SK-N-SH (cell line): ENCODE results near the gene DLD. TPM values are rescaled to one million over a fixed set of nuclear protein-coding genes. Genes with fewer than 3 reads are reported as not detected.

Experiments
- CTCF ChIA-PET: fragments of 300-600, 350-600 bp; formaldehyde crosslinking; extraction: SDS; loops from one replicate; lab custom pipeline; 2021; lab: Yijun Ruan, JAX
- POLR2A ChIA-PET: fragments of 350-600 bp; sonication (Branson Sonifier 250); formaldehyde crosslinking; extraction: SDS; loops from one replicate; lab custom pipeline; 2020; ENCODE audit warnings: antibody characterized with exemption, inconsistent platforms; lab: Yijun Ruan, JAX
- DNase-seq: peaks from one replicate; pipeline ENCODE4 v3.0.0; 2012
- H2AFZ ChIP-seq: fragments of 200-600 bp; sonication (generic); 2 replicates; pipeline ENCODE4 v1.8.1; 2016; ENCODE audit warnings: antibody characterized with exemption, mild to moderate bottlenecking, low read depth
- H3F3A ChIP-seq: fragments of 200-600 bp; sonication (generic); replicated peaks from 2 replicates; pipeline ENCODE3; 2016; ENCODE audit warnings: antibody characterized with exemption, mild to moderate bottlenecking; ENCODE audit not compliant: insufficient read depth
- H3K27ac ChIP-seq, 2 experiments: fragments of 200-500 bp in 1 of 2; fragments of 200-600 bp in 1 of 2; sonication (Bioruptor generic) in 1 of 2; sonication (generic), shearing (Covaris generic) in 1 of 2; 2 replicates each; pipeline versions ENCODE4 v1.5.1 to v1.6.1; 2014 to 2016; ENCODE audit warnings: low read depth in 2 of 2, inconsistent platforms in 1 of 2, low read length in 1 of 2, mild to moderate bottlenecking in 1 of 2, mixed read lengths in 1 of 2
- H3K27me3 ChIP-seq: fragments of 200-600 bp; sonication (generic), shearing (Covaris generic); 2 replicates; pipeline ENCODE4 v1.6.1; 2016; ENCODE audit warnings: mixed run types; ENCODE audit not compliant: insufficient read depth
- H3K36me3 ChIP-seq, 2 experiments: fragments of 200-500 bp in 1 of 2; fragments of 200-600 bp in 1 of 2; sonication (Bioruptor generic) in 1 of 2; sonication (generic) in 1 of 2; replicated peaks in 1 of 2; 2 replicates each; pipeline versions ENCODE3 to v1.5.1; 2014 to 2016; ENCODE audit warnings: low read length in 1 of 2, mild to moderate bottlenecking in 1 of 2; ENCODE audit not compliant: insufficient read depth in 2 of 2, control insufficient read depth in 1 of 2
- H3K4me1 ChIP-seq, 2 experiments: fragments of 200-500 bp in 1 of 2; fragments of 200-600 bp in 1 of 2; sonication (Bioruptor generic) in 1 of 2; sonication (generic), shearing (Covaris generic) in 1 of 2; 2 replicates each; pipeline versions ENCODE4 v1.5.1 to v1.6.1; 2014 to 2016; ENCODE audit warnings: low read depth in 1 of 2, low read length in 1 of 2, mixed run types in 1 of 2; ENCODE audit not compliant: insufficient read depth in 2 of 2, control insufficient read depth in 1 of 2
- H3K4me2 ChIP-seq: fragments of 200-600 bp; sonication (generic), shearing (Covaris generic); 2 replicates; pipeline ENCODE4 v1.6.1; 2017; ENCODE audit warnings: mixed run types
- H3K4me3 ChIP-seq, 2 experiments: fragments of 200-500 bp in 1 of 2; fragments of 200-600 bp in 1 of 2; sonication (Bioruptor generic) in 1 of 2; sonication (generic), shearing (Covaris generic) in 1 of 2; 2 replicates each; pipeline versions ENCODE4 v1.5.1 to v1.8.1; 2014 to 2016; ENCODE audit warnings: low read depth in 2 of 2, inconsistent platforms in 1 of 2, low read length in 1 of 2, mild to moderate bottlenecking in 1 of 2, mixed read lengths in 1 of 2, moderate library complexity in 1 of 2
- H3K79me2 ChIP-seq: fragments of 200-600 bp; sonication (generic); 2 replicates; pipeline ENCODE4 v1.8.1; 2017; ENCODE audit warnings: mild to moderate bottlenecking; ENCODE audit not compliant: insufficient read depth
- H3K9ac ChIP-seq: fragments of 200-600 bp; sonication (generic); 2 replicates; pipeline ENCODE4 v1.6.1; 2017; ENCODE audit warnings: mixed run types
- H3K9me2 ChIP-seq: fragments of 200-600 bp; sonication (generic); 2 replicates; pipeline ENCODE4 v1.6.1; 2017; ENCODE audit warnings: mixed run types
- H3K9me3 ChIP-seq: fragments of 200-600 bp; sonication (generic); 2 replicates; pipeline ENCODE4 v1.6.1; 2017; ENCODE audit warnings: mixed run types, mild to moderate bottlenecking, moderate library complexity
- H4K20me1 ChIP-seq: fragments of 200-600 bp; sonication (generic); 2 replicates; pipeline ENCODE4 v1.6.1; 2017; ENCODE audit warnings: mild to moderate bottlenecking, mixed run types; ENCODE audit not compliant: insufficient read depth
- CTCF ChIP-seq: fragments of 200-600 bp; sonication (generic); IDR thresholded peaks from 2 replicates; pipeline ENCODE4 v1.6.1; 2017; ENCODE audit warnings: antibody characterized with exemption, mild to moderate bottlenecking, moderate library complexity
- ELF1 ChIP-seq: IDR thresholded peaks from 2 replicates; pipeline ENCODE4 v1.4.0; 2012
- EP300 ChIP-seq, 2 experiments: IDR thresholded peaks; 2 replicates each; pipeline versions ENCODE4 v1.4.0 to v1.6.1; 2012; ENCODE audit warnings: borderline replicate concordance in 1 of 2, low read depth in 1 of 2, low read length in 1 of 2
- FOSL2 ChIP-seq: IDR thresholded peaks from 2 replicates; pipeline ENCODE4 v1.4.0; 2012; ENCODE audit warnings: low read depth, mild to moderate bottlenecking, moderate library complexity, borderline replicate concordance
- FOXJ3 ChIP-seq: sonication (generic); formaldehyde crosslinking; IDR thresholded peaks from 2 replicates; pipeline ENCODE4 v1.5.1; 2020; ENCODE audit warnings: mild to moderate bottlenecking, missing genetic modification reagents
- FOXM1 ChIP-seq: IDR thresholded peaks from 2 replicates; pipeline ENCODE4 v1.4.0; 2012; ENCODE audit warnings: low read depth, mild to moderate bottlenecking
- GATA2 ChIP-seq: sonication (generic); formaldehyde crosslinking; IDR thresholded peaks from 2 replicates; pipeline ENCODE4 v1.5.0; 2020; ENCODE audit warnings: mild to moderate bottlenecking, missing genetic modification reagents
- MEF2A ChIP-seq: IDR thresholded peaks from 2 replicates; pipeline ENCODE4 v1.4.0; 2012; ENCODE audit warnings: low read depth, borderline replicate concordance
- NFIC ChIP-seq: IDR thresholded peaks from 2 replicates; pipeline ENCODE4 v1.4.0; 2012; ENCODE audit warnings: borderline replicate concordance
- POLR2AphosphoS5 ChIP-seq: IDR thresholded peaks from 2 replicates; pipeline ENCODE4 v1.6.1; 2012; ENCODE audit warnings: low read depth, low read length
- TAF1 ChIP-seq: IDR thresholded peaks from 2 replicates; pipeline ENCODE4 v1.6.1; 2012; ENCODE audit warnings: low read depth, mild to moderate bottlenecking, low read length, moderate library complexity, borderline replicate concordance
- TCF12 ChIP-seq: IDR thresholded peaks from 2 replicates; pipeline ENCODE4 v1.4.0; 2012
- YY1 ChIP-seq: IDR thresholded peaks from 2 replicates; pipeline ENCODE4 v1.4.0; 2012; ENCODE audit warnings: low read depth, mild to moderate bottlenecking
- WGBS: methylation state at CpG from one replicate; pipeline ENCODE4 v1.1.6; 2017; ENCODE audit warnings: low lambda C conversion rate; 5-methylcytosine and 5-hydroxymethylcytosine counted together
- polyA plus RNA-seq, 3 experiments: library from polyadenylated mRNA; depleted of rRNA; stranded (reverse); fragments of >200 nt; gene quantifications; 2 replicates each; pipeline ENCODE4 v1.2.3, GENCODE V29; 2012
- TF ChIP-seq, protein P1 (sequence below): IDR thresholded peaks from 2 replicates; pipeline ENCODE4 v1.4.0; 2012; ENCODE audit warnings: low read depth, borderline replicate concordance
- TF ChIP-seq, protein P2 (sequence below): IDR thresholded peaks from 2 replicates; pipeline ENCODE4 v1.4.0; 2012; ENCODE audit warnings: low read depth
- TF ChIP-seq, protein P3 (sequence below): IDR thresholded peaks from 2 replicates; pipeline ENCODE4 v1.4.0; 2012; ENCODE audit warnings: low read depth, borderline replicate concordance

The DLD gene
- polyA plus RNA-seq, 1 of the 3 experiments (the other 2 are of a cell fraction), result 140 TPM

GRCh38 chr7:107860981-107861652 is 29.9 kb upstream of the DLD start (continued):
- no peak for TF ChIP-seq CTCF
- TF ChIP-seq TCF12, result no peak
- TF ChIP-seq POLR2AphosphoS5, result no peak

- Histone ChIP-seq H3K27ac (no peak overlapping the region), H3K4me2 (no peak overlapping the region), H2AFZ (no peak overlapping the region; the same call in 1 of the 2 replicates), H3K79me2 (no peaks in the 10 kb centered on the region), H3K36me3 (no peaks in the 10 kb centered on the region), H3K4me3 (no peak overlapping the region), H3K9me3 (no peaks in the 10 kb centered on the region; the same call in 1 of the 2 replicates), H4K20me1 (no peaks in the 10 kb centered on the region), H3K27me3 (no peaks in the 10 kb centered on the region; the same call in 1 of the 2 replicates), H3K4me1 (no peaks in the 10 kb centered on the region; a peak in 2 of 4 replicates), H3F3A (no peaks in the 10 kb centered on the region), H3K9me2 (no peaks in the 10 kb centered on the region), H3K9ac (no peak overlapping the region)
- 96% methylated on average over 1 of the region's 1 CpG for WGBS
- no peak for DNase-seq
- ChIA-PET POLR2A (no interaction called here), CTCF (interaction anchor here (1.8 to 5.9 kb wide), 3 partner anchors 8 to 123 kb away, joined by 5 to 33 read pairs (median 13); no protein-coding TSS in a partner anchor)
- TF ChIP-seq, protein P1, sequence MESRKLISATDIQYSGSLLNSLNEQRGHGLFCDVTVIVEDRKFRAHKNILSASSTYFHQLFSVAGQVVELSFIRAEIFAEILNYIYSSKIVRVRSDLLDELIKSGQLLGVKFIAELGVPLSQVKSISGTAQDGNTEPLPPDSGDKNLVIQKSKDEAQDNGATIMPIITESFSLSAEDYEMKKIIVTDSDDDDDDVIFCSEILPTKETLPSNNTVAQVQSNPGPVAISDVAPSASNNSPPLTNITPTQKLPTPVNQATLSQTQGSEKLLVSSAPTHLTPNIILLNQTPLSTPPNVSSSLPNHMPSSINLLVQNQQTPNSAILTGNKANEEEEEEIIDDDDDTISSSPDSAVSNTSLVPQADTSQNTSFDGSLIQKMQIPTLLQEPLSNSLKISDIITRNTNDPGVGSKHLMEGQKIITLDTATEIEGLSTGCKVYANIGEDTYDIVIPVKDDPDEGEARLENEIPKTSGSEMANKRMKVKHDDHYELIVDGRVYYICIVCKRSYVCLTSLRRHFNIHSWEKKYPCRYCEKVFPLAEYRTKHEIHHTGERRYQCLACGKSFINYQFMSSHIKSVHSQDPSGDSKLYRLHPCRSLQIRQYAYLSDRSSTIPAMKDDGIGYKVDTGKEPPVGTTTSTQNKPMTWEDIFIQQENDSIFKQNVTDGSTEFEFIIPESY, result no peak
- TF ChIP-seq NFIC, result no peak
- TF ChIP-seq, protein P2, sequence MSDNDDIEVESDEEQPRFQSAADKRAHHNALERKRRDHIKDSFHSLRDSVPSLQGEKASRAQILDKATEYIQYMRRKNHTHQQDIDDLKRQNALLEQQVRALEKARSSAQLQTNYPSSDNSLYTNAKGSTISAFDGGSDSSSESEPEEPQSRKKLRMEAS, result no peak
These were observed 24.8 kb upstream of the DLD start for GRCh38 chr7:107865956-107866775.

- CTCF ChIA-PET, result interaction anchor here (0.7 to 5.9 kb wide), 8 partner anchors 9 to 405 kb away, joined by 3 to 33 read pairs (median 3); partner anchors contain the start of genes CBLL1, COG5 and DUS4L
- POLR2A ChIA-PET, result interaction anchor here (1.5 kb wide), 1 partner anchor 125 kb away, joined by 3 read pairs; no protein-coding TSS in a partner anchor
- no peak for TF ChIP-seq FOSL2
- TF ChIP-seq ELF1, result no peak
- no peak for TF ChIP-seq YY1
- TF ChIP-seq TAF1, result no peak
- no peak for TF ChIP-seq MEF2A
- no peak for TF ChIP-seq FOXM1
- TF ChIP-seq GATA2 (CRISPR knock-in tag), result no peak
- no peak for TF ChIP-seq POLR2AphosphoS5
- TF ChIP-seq, protein P2, result no peak
- no peak for TF ChIP-seq EP300 (IDR thresholded peaks at IDR 0.05; ENCODE audit: borderline replicate concordance in 1 of 2, low read depth in 1 of 2, low read length in 1 of 2)
- no peak for TF ChIP-seq TCF12
- TF ChIP-seq, protein P3, sequence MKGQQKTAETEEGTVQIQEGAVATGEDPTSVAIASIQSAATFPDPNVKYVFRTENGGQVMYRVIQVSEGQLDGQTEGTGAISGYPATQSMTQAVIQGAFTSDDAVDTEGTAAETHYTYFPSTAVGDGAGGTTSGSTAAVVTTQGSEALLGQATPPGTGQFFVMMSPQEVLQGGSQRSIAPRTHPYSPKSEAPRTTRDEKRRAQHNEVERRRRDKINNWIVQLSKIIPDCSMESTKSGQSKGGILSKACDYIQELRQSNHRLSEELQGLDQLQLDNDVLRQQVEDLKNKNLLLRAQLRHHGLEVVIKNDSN, result no peak
- no peak for TF ChIP-seq FOXJ3 (CRISPR knock-in tag)
These were observed 23.0 kb upstream of the DLD start for GRCh38 chr7:107867858-107868466.

More at GRCh38 chr7:107867858-107868466, 23.0 kb upstream of the DLD start:
- no peak for DNase-seq
- H3K4me1 ChIP-seq, result no peaks in the 10 kb centered on the region
- no peaks in the 10 kb centered on the region for H3K79me2 ChIP-seq
- no peak overlapping the region for H2AFZ ChIP-seq
- H3K27ac ChIP-seq, result no peak overlapping the region
- no peaks in the 10 kb centered on the region for H3F3A ChIP-seq
- no peaks in the 10 kb centered on the region; the same call in 1 of the 2 replicates for H3K9me3 ChIP-seq
- 63% methylated on average over 3 of the region's 3 CpGs for WGBS
- H3K4me2 ChIP-seq, result no peak overlapping the region
- H3K9me2 ChIP-seq, result no peaks in the 10 kb centered on the region
- no peaks in the 10 kb centered on the region; the same call in 1 of the 2 replicates for H3K27me3 ChIP-seq
- H4K20me1 ChIP-seq, result no peaks in the 10 kb centered on the region
- no peak overlapping the region for H3K4me3 ChIP-seq
- H3K36me3 ChIP-seq, result no peaks in the 10 kb centered on the region
- no peak overlapping the region for H3K9ac ChIP-seq
